ENCODE measurements around the gene HOMER2.

DNA sequence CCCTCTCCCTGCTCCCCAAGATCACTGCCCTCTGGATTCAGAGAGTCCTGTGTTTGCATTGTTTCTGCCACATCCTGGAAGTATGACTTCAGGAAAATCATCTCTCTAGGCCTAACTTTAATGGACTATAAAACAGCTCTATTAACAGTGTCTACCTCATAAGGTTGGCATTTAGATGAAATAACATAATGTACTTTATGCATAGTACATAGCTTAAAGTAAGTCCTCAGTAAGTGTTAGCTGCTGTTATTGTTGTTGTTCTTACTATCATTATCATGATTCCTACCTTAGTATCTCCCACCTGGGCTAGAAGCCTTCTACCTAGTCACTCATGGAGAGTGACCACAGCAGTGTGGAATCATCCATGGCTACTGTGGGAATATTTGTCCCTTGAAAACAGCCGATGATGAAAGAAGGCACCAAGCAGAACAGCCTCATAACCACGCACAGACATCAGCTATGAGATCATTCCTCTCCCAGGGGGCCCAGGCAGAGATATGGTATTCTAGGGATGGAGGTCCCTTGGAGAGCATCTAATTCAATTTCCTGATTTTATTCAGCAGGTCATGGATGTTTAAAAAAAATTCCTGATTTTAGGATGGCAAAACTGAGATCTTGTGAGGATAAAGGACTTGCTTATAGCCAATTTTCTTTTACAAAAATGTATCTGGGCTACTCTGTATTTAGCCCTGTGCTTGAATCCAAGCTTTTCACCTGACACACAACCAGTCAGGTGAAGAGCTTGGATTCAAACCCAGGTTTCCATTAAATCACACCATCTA lies 148.5 kb downstream of the HOMER2 start:
- TF ChIP-seq, protein P1, sequence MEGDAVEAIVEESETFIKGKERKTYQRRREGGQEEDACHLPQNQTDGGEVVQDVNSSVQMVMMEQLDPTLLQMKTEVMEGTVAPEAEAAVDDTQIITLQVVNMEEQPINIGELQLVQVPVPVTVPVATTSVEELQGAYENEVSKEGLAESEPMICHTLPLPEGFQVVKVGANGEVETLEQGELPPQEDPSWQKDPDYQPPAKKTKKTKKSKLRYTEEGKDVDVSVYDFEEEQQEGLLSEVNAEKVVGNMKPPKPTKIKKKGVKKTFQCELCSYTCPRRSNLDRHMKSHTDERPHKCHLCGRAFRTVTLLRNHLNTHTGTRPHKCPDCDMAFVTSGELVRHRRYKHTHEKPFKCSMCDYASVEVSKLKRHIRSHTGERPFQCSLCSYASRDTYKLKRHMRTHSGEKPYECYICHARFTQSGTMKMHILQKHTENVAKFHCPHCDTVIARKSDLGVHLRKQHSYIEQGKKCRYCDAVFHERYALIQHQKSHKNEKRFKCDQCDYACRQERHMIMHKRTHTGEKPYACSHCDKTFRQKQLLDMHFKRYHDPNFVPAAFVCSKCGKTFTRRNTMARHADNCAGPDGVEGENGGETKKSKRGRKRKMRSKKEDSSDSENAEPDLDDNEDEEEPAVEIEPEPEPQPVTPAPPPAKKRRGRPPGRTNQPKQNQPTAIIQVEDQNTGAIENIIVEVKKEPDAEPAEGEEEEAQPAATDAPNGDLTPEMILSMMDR (IDR thresholded peaks at IDR 0.05; ENCODE audit: borderline replicate concordance, extremely low read depth, low read length, poor library complexity, severe bottlenecking): no peak
- no peak for TF ChIP-seq EZH2 (IDR thresholded peaks at IDR 0.05; ENCODE audit: borderline replicate concordance, low read depth, low read length, severe bottlenecking)

Measured in DND-41 (cell line).